ENCODE results near the gene OSBPL5. TPM values are rescaled to one million over a fixed set of nuclear protein-coding genes. Genes with fewer than 3 reads are reported as not detected.

OSBPL5 gene
- total RNA-seq, 4 donors from 2014 or later, result 39.9 to 94.0 (median 66.4) TPM

GRCh38 chr11:3137486-3138177 lies 27.5 kb downstream of the OSBPL5 start:
- Histone ChIP-seq H3K9me3 (no peaks in the 10 kb centered on the region), H3K4me3 (no peak overlapping the region), H3K36me3 (peaks cover 0 to 11% of the 10 kb centered on the region in 2 donors), H3K27ac (peak overlapping the region in 2 of 4 donors; percentile 11 to 47), H3K27me3 (no peaks in the 10 kb centered on the region), H3K4me1 (peaks cover 0 to 72% (median 19%) of the 10 kb centered on the region in 3 donors)
- 100% methylated on average over 1 of the region's 17 CpGs; no CpG with 5 or more reads in 1 of the 2 donors for WGBS, 2 donors (ENCODE audit: low coverage in 1 of 2)
- TF ChIP-seq POLR2A (IDR thresholded peaks at IDR 0.05) (no peak), POLR2AphosphoS5 (IDR thresholded peaks at IDR 0.05) (no peak), EP300 (IDR thresholded peaks at IDR 0.05) (no peak), CTCF (IDR thresholded peaks at IDR 0.05) (no peak)
- no peak for ATAC-seq

GRCh38 chr11:3136546-3137455 lies 28.3 kb downstream of the OSBPL5 start:
- Histone ChIP-seq H3K27ac (no peak overlapping the region), H3K36me3 (peaks cover 0 to 14% of the 10 kb centered on the region in 2 donors), H3K9me3 (no peaks in the 10 kb centered on the region), H3K4me1 (peaks cover 0 to 72% (median 19%) of the 10 kb centered on the region in 3 donors), H3K4me3 (no peak overlapping the region), H3K27me3 (no peaks in the 10 kb centered on the region)
- WGBS, 2 donors (ENCODE audit: low coverage in 1 of 2), result 79 to 97% methylated on average over 4 to 6 of the region's 13 CpGs
- no peak for TF ChIP-seq POLR2A (IDR thresholded peaks at IDR 0.05)
- no peak for TF ChIP-seq CTCF (IDR thresholded peaks at IDR 0.05)
- no peak for TF ChIP-seq EP300 (IDR thresholded peaks at IDR 0.05)
- no peak for TF ChIP-seq POLR2AphosphoS5 (IDR thresholded peaks at IDR 0.05)
- no peak for ATAC-seq

GRCh38 chr11:3135481-3136440 lies 29.3 kb downstream of the OSBPL5 start:
- Histone ChIP-seq H3K27me3 (no peaks in the 10 kb centered on the region), H3K36me3 (peaks cover 0 to 14% of the 10 kb centered on the region in 2 donors), H3K9me3 (no peaks in the 10 kb centered on the region), H3K4me1 (peaks cover 0 to 72% (median 19%) of the 10 kb centered on the region in 3 donors), H3K27ac (peak overlapping the region in 1 of 4 donors; percentile 58), H3K4me3 (no peak overlapping the region)
- no CpG with 5 or more reads among the region's 15 CpGs for WGBS, 2 donors (ENCODE audit: low coverage in 1 of 2)
- TF ChIP-seq CTCF (IDR thresholded peaks at IDR 0.05) (no peak), POLR2A (IDR thresholded peaks at IDR 0.05) (no peak), POLR2AphosphoS5 (IDR thresholded peaks at IDR 0.05) (no peak), EP300 (IDR thresholded peaks at IDR 0.05) (no peak)
- ATAC-seq, result no peak

GRCh38 chr11:3134651-3135480 lies 30.2 kb downstream of the OSBPL5 start:
- no peak for ATAC-seq
- no peaks in the 10 kb centered on the region for H3K27me3 ChIP-seq
- no peaks in the 10 kb centered on the region for H3K9me3 ChIP-seq
- TF ChIP-seq EP300 (IDR thresholded peaks at IDR 0.05) (no peak), POLR2A (IDR thresholded peaks at IDR 0.05) (no peak), CTCF (IDR thresholded peaks at IDR 0.05) (no peak), POLR2AphosphoS5 (IDR thresholded peaks at IDR 0.05) (no peak)
- H3K27ac ChIP-seq, result peak overlapping the region in 1 of 4 donors; percentile 58
- no peak overlapping the region for H3K4me3 ChIP-seq
- H3K4me1 ChIP-seq, result peaks cover 0 to 72% (median 19%) of the 10 kb centered on the region in 3 donors
- 73% methylated on average over 2 of the region's 27 CpGs; no CpG with 5 or more reads in 1 of the 2 donors for WGBS, 2 donors (ENCODE audit: low coverage in 1 of 2)
- H3K36me3 ChIP-seq, result peaks cover 0 to 14% of the 10 kb centered on the region in 2 donors
